Midbrain (tissue), 1 donor: ENCODE data around the gene MAP3K7CL.

Experiments
- DNase-seq: peaks from one replicate; lab custom pipeline; 2025; lab: John Stamatoyannopoulos, UW

The MAP3K7CL gene, protein sequence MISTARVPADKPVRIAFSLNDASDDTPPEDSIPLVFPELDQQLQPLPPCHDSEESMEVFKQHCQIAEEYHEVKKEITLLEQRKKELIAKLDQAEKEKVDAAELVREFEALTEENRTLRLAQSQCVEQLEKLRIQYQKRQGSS

DNA sequence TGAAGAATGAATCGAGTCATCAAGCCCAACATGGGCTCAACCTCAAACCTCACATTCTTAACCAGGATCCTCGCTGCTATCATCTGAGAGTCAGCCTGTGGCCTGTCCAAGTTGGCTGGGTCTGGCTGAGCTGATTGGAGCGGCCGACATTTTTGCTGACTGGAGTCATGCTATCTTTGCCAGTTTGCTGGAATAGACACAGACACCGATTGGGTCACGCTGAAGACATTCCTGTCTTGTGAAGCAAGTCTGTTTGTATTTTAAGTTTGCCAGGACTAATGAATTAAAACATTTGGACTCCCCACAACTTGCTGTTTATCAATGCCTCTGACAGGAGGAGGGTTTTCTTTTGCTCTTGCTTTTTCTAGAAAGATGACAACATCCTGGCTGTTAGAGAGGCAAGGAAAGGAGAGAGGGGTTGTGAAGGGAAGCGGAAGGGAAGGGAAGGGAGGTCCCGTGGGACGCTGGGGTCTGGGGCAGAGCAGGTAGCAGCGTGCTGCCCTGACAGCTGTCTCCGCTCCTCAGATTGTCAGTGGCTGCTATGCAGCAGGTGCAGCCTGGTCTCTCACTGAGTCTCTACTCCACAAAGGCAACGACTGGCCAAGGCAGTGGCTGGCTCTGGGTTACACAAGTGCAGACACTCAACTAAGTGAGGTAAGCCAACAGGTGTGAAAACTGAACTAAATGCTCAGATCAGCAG lies at the start of gene MAP3K7CL:
TSS of gene MAP3K7CL (plus strand) at position 375 of the 700 bp plus-strand sequence. CDS start 2,701 bp downstream, outside the sequence.
- DNase-seq = no peak

DNA sequence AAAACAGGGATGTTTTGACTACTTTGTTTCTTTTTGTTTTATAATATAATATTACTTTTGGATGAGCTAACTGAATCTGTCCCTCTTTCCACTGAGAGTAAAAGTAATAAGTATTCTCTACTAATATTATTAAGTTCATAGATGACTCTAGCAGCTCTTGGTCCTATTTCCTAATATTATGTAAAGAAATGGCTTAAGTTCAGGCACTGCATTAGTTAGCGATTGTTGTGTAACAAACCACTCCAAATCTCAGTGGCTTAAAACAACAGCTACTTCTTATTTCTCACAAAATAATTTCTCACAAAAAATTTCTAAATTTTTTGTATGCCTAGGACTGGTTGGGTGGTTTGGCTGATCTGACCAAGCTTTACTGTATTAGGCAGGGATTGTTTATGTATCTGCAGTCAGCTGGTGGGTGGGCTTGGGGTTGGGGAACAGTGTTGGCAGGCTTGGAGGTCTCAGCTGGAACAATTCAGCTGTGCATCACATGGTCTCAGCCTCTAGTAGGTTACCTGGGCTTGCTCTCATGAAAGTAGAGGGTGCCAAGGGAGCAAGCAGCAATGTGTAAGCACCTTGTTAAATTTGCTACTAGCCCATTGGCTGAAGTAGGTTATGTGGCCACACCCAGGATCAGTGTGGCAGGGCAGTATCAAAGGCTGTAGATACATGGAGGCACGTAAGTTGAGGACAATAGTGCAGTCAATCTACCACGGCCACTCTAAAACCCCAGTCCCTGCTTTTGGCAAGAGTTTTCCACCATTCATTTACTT lies 48.2 kb upstream of the MAP3K7CL start:
- DNase-seq = no peak

DNA sequence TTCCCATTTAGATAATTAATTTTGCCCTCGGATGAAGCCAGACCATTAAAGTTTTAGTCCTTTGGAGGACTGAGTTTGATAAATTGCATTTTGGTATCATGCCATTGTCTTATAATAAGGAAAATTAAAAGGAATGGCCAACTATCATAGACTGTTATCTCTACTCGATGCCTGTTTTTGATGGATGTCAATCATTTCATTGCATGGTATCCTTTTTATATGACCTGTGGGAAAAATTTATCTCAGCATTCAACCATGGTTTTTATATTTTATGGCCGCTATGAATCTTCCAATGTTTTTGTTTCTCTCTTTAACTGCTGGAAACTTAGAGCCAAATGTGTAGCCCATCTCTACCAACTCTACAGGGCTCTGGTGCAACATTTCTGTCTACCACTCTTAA lies 47.1 kb upstream of the MAP3K7CL start:
- DNase-seq = no peak

DNA sequence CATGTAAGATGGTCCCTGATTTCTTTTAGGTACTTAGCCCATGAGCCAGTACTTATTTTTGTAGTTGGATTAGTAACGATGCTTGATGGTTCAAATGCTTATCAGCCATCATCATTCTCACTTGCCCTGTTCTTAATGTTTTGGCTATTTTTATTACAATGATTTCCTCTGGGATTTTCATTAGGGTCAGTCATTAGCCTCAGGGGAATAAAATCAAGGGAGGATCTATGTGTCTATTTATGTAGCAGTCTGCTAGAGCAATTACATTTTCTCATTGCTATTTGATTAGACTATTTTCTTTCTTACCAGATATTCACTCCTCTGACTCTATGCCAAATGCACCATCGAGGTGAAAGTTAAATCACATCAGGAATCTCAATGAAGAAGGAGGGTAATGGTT lies 46.1 kb upstream of the MAP3K7CL start:
- DNase-seq = no peak

DNA sequence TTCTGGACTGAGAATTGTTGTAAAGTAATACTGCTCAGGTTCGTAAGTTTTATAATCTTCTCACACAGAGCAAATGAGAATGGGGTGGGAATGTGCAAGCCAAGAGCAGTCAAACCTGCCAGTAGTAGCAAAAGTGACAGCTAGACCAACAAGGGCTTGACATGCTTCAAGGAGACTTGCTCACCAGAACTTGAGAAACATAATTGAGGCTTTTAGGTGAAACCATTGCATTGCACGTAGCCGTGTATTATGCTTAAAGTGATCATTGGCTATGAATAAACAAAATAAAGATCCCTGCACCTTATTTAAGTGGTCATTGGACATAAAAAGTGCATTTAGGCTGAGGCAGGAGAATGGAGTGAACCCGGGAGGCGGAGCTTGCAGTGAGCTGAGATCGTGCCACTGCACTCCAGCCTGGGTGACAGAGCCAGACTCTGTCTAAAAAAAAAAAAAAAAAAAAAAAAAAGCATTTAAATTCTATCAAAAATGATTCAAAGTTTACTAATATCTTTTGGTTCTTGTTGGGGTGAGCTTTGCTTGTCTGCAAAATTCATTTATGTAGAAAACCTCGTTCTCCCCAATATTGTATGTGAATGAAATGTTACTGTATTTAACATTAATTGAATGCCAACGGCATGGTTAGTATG lies 45.2 kb upstream of the MAP3K7CL start:
- no peak for DNase-seq

DNA sequence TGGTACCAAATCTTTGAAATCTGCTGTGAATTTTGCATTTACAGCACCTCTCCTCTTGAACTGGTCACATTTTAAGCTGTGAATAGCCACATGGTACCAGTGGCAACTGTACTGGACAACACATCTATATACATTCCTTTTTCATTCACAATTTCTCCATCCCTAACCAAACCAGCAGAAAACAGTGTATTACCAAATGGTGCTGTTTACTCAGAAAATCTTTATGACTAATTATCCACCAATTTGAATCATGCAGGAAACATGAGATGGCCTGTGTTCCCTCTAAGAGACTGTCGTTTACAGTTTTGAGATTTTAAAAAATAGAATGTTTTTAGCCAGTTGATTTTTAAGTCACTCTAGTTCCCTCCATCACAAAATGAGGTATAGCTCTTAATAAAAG lies 39.4 kb upstream of the MAP3K7CL start:
- DNase-seq = no peak

DNA sequence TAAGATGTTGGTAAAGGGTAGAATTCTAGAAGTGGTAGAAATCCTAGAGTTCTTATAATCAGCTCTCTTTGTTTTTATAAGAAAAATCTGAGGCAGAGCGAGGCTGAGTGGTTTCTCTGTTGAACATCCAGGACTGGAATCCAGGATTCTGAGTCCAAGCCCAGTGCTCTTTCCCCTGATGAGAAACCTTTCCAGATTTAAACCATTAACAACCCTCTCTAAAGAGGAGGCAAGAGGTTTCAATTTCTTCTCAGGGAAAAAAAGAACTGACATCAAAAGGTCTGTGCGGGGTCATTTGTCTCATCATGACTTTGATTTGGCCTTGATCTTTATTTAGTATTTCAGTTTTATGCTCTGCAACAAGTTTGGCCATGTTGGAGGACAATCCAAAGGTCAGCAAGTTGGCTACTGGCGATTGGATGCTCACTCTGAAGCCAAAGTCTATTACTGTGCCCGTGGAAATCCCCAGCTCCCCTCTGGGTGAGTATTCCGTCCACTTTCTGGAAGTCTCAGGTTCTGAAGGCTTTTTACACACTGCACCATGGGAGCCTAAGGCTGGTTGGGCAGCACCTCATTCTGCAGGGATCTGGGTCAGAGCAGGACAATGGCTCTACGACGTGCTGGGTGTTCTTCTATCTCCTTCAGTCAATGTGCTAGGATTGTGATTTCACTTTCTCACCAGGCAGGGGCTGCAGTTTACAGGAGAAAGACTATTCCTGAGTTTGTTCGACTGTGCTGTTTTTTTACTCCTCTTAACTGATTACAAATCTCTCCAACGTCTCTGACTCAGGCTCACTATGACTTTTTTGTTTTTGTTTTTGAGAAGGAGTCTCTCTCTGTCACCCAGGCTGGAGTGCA lies 38.1 kb upstream of the MAP3K7CL start:
- DNase-seq = no peak

DNA sequence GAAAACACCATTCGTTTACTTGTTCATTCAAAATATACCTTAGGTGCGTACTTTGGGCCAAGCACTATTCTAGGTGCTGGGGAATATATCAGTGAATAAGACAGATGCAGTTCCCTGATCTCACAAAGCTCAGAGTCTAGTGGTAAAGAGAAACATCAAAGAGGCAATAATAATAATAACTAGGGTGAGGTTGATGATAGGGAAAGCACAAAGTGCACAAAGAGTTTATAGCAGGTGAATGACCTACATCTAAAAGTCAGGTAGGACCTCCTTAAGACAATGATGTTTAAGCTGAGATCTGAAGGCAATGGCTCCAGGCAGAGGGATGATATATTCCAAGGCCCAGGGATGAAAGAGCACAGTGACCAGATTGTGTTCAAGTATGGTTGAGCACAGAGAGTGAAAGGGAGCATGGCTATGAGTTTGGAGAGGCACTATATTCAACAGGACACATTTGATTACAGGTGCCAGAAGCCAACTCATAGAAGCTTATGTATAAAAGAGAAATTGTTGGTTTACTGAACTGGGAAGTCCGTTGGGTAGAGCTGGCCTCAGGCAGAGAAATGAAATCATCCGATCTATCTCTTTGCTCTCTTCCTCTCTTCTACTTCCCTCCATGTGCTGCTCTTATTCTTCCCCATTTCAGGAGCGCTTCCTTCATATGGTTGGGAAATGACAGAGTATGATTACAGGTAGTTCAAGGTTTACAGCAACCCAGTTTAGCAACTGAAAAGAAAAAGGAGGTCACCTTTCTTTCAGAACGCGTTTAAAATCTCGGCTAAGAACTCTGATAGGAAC lies 34.0 kb upstream of the MAP3K7CL start:
- no peak for DNase-seq

DNA sequence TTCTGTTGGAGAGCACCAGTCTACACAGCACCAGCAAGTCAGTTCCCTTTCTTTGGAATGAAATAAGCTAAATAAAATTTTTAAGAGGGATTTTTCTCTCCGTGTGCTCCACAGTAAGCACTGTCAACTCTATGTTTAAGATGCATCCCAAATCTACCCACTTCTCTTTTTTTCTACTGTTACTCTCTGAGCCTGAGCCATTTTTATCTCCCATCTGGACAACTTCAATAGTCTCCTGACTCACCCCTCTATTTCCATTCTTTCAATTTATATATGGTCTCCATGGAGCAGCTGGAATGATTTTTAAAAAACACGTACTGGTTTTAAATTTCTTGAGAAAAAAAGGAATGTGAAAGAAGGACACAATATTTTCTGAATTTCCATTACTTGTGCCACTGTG lies 32.3 kb upstream of the MAP3K7CL start:
- DNase-seq = no peak

DNA sequence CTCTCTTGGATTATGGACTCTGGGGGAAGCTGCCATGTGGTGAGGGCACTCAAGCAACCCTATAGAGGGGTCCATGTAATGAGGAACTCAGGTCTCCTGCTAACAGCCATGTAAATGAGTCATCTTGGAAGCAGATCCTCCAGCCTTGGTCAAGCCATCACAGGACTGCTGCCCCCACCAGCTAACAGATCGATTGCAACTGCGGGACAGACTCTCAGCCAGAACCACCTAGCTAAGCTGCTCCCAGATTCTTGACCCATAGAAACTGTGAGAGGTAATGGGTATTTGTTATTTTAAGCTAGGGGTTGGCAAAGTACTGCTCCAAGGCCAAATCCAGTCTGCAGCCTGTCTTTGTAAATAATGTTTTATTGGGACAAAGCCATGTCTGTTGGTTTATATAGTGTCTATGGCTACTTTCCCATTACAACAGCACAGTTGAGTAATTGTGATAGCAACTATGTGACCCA lies 27.6 kb upstream of the MAP3K7CL start:
- DNase-seq = no peak

DNA sequence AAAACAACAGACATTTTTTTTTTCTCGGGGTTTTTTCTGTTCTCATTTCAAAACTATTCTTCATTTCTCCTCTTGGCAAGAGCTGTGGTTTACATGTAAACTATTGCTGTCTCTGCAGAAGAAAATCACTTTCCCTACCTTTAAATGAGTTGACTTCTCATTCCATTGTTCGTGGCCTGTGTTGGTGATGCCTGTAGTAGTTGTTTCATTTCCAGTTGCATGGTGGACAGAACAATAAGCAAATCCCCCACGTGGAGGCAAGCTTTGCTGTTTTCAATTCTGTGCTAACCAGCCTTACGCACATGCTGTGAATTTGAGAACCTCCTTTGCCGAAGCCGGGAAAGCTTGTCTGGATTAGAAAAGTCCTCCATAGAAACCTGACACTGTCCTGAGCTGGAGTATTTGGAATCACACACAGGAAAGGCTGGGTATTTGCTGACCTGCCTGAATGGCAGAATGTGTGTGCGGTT lies 26.2 kb upstream of the MAP3K7CL start:
- DNase-seq = no peak

DNA sequence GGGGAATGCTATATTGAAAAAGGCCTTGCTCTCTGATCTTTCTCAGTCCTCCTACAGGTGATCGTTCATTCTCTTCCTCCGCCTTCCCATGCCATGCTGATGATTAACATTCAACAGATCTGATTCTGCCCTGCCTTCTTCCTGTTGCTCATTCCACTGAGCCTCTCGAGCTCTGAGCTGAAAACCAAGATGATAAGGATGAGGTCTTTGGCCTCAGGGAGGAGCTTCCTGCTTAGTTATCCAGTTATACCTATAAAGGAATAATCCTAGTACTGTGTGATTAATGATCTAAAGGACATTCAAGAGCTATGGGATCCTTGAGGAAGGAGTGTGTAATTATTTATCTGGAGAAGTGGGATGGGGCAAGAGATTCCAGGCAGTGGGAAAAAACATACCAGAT lies 25.2 kb upstream of the MAP3K7CL start:
- no peak for DNase-seq

DNA sequence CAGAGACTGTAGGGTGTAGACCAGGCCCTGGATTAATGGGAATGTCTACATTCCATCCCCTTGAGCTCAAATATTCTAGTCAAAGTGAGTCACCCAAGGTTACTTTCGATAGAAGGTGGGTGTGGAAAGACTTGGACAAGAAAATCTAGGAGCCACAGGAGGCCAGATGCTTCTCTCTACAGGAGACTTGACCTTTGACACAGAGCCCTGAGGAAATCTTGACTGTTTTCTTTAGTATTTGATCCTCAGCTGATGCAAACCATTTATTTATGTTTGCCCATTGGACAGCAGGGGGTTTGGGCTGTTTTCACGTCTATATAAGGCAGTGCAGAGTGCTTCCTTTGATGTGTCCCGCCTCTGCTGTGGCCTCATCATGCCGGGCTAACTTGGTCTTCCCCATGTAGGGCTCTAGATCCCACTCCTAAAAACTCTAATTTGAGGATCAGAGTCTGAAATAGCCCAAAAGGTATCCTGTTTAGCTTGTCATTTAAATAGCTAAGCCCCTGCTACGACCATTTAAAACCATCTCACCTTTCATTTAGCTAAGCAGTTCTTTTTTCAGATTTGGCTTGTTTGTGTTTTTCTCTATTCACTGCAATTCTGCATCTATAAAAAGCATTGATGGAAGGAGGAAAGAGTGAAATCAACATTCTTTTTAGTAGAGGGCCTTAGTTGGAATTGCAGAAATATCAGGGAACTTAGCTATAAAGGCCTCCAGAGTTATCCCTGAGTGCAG lies 15.5 kb upstream of the MAP3K7CL start:
- DNase-seq = no peak

DNA sequence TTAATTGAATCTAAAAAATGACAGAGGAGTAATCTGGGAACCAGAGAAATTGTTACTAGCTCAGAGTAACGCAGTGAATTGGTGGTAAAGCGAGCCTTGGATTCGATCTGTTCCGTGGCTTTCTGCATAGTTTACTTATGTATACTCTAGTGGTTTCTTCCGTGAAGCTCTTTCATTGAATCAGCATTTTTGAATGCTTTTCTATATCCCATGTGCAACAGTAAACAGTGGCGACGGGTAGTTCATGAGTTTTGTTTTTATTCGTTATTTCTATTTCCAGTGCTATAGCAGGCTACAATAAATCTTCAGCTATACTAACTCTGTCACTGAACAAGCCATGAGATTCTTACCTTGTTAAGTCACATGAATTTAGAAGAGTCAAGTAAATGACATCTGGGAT lies 14.5 kb upstream of the MAP3K7CL start:
- DNase-seq = no peak

DNA sequence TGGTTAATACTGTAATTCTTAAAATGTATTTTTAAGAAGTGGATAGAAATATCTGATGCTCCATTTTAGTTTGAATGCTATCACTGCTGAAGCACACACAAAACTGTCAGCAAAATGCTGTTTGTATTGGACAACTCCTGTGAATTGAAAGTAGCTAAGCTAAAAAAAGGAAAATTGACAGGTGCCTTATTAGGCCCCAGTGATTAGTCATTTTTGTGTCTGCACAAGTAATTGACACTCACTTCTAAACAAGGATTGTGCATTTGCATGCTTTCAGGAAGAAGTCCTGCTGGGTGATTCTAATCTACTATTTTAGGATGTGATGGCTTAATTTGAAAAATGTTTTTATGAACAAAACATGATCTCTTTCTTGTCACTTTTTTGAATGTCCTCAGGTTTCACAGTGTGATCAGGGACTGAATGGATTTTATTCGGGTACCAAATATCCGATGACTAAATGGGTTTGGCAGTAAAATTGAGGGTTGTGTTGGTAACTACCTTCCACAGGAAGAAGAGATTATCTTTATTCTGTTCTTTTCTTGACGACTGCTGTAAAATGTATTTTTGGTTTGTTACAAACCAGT lies 13.0 kb upstream of the MAP3K7CL start:
- DNase-seq = no peak

DNA sequence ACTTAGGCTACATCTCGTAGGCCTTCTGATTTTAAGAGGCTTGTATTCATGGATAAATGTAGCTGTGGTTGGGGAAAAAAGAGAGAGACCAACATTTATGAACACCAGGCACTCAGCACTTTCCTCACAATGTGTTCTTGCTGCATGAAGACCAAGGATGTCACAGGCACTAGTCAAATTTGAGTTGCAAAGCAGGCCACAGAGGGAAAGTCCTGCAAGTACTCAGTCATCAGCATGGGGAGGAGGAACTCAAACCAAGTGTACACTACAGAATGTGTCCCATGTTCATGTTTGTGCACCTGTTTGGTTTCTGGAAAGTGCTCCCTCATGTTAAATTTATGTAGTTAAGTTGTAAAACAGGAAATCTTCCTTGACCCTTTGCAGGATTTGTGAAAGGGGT lies 8.7 kb upstream of the MAP3K7CL start:
- no peak for DNase-seq

DNA sequence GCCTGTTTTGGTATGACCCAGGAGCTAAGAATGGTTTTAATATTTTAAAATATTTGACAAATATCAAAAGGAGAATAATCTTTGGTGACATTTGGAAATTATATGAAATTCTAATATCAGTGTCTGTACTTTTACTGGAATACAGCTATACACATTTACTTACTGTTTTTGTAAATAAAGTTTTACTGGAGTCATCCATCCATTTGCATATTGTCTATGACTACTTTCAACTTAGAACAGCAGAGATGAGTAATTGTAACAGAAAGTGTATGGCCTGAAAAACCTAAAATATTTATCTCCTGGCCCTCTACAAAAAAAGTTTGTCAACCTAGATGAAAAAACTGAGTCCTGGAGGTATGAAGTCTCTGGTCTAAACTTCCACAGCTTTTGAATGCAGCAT lies 5.8 kb upstream of the MAP3K7CL start:
- no peak for DNase-seq

DNA sequence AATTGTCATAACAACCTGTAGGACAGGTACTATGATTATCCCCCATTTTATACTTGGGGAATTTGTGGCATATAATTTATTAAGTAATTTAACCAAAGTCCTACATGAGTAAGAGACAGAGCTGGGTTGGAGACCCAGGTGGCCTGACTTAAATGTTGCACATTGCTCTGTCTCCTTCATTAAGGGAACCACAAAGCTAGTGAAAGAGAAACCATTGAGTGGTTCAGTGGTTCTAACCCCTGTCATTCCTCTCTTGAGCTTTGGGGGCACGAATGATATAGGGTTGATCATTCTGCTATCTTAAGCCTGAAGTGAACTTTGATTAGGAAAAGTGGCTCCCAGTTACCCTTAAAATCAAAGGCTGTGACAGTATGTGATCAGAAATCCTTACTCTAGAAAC lies 5.3 kb upstream of the MAP3K7CL start:
- no peak for DNase-seq

DNA sequence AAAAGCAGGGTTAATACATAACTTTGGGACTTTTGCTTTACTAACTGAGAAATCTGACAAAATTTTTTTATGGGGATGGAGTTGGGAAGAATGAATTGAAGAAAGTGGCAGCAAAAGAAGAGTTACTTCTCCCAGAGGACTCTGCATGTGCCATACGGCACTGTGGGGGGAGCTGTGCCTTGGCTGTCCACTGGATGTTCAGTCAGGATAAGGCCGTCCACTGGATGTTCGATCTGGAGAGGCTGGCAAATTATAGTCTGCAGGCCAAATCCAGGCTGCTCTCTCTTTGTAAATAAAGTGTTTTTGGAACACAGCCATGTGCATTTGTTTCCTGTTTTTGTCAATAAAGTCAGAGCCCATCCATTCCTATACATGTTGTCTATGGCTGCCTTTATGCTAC lies 4.5 kb upstream of the MAP3K7CL start:
- no peak for DNase-seq

DNA sequence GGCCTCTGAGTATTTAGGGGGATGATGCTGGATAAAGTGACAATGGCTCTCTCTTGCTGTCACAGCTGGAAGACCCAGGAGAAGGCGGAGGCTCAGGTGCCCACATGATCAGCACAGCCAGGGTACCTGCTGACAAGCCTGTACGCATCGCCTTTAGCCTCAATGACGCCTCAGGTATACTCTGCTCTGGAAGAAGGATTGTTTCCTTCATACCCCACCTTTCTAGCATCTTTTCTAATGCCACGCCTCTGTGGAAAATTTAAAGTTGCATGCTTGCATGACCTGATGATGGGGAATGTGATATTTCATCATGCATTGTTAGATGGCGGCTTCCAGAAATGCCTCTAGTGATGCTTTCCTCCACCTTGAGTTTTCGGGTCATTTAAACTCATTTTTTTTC lies 2.8 kb downstream of the MAP3K7CL start:
- no peak for DNase-seq
